ENCODE measurements around the gene DCXR. TPM values are rescaled to one million over a fixed set of nuclear protein-coding genes. Genes with fewer than 3 reads are reported as not detected.

Gene DCXR
- total and polyA plus RNA-seq, 2 of the 13 experiments (the other 11 are each of a cell fraction or from before 2014, with no cell fraction given), result 287 to 311 TPM

DNA sequence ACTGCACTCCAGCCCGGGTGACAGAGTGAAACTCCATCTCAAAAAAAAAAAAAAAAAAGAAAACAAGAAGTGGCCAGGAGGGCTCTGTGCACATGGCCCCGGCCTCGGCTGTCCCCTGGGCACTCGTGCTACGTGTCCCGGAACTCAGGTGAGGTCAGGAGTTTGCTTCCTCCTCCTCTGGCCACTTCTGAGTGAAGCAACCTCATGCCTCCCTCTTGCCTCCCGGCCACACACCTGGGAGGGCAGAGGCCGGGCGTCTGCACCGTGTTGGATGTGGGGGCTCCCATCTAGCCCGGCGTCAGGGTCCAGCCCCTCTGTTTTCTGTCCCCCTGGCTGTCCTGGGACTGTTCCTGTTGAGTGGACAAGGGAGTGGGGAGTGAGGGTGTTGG lies 37.9 kb downstream of the DCXR start (continued):
- TF ChIP-seq U2AF2 (IDR thresholded peaks at IDR 0.05; ENCODE audit: low read depth, low read length) (0 out of 2 replicates have a peak, but pooled peaks have one; percentile 55), ZNF101 (CRISPR knock-in tag; IDR thresholded peaks at IDR 0.05; ENCODE audit: borderline replicate concordance, low read depth) (no peak), SIX1 (CRISPR knock-in tag; IDR thresholded peaks at IDR 0.05; ENCODE audit: borderline replicate concordance) (no peak; the same call in 1 of the 2 replicates), NCOA1 (CRISPR knock-in tag; IDR thresholded peaks at IDR 0.05) (no peak), MTA3 (CRISPR knock-in tag; IDR thresholded peaks at IDR 0.05) (no peak), KDM5A (IDR thresholded peaks at IDR 0.05; ENCODE audit: borderline replicate concordance, low read length) (no peak), SRSF4 (IDR thresholded peaks at IDR 0.05; ENCODE audit: low read depth, low read length, poor library complexity, severe bottlenecking) (no peak), CCDC6 (CRISPR knock-in tag; IDR thresholded peaks at IDR 0.05) (no peak), ZFP37 (CRISPR knock-in tag; IDR thresholded peaks at IDR 0.05; ENCODE audit: borderline replicate concordance) (0 out of 2 replicates have a peak, but pooled peaks have one; percentile 65), ZNF234 (CRISPR knock-in tag; conservative IDR thresholded peaks at IDR 0.05) (no peak), ZNF577 (CRISPR knock-in tag; IDR thresholded peaks at IDR 0.05; ENCODE audit: borderline replicate concordance, low read depth) (no peak), ZC3H4 (CRISPR knock-in tag; IDR thresholded peaks at IDR 0.05; ENCODE audit: borderline replicate concordance) (no peak), ZNF766 (CRISPR knock-in tag; IDR thresholded peaks at IDR 0.05; ENCODE audit: borderline replicate concordance) (no peak), MXI1 (IDR thresholded peaks at IDR 0.05; ENCODE audit: borderline replicate concordance, low read depth, low read length) (peak; percentile 63; the same call in 1 of the 3 replicates), ZSCAN21 (CRISPR knock-in tag; IDR thresholded peaks at IDR 0.05; ENCODE audit: borderline replicate concordance) (no peak), ZNF333 (CRISPR knock-in tag; IDR thresholded peaks at IDR 0.05; ENCODE audit: borderline replicate concordance) (no peak), ZNF292 (CRISPR knock-in tag; IDR thresholded peaks at IDR 0.05; ENCODE audit: borderline replicate concordance, low read depth) (no peak), SNAPC2 (CRISPR knock-in tag; IDR thresholded peaks at IDR 0.05) (no peak; the same call in 1 of the 2 replicates), ZFP90 (CRISPR knock-in tag; IDR thresholded peaks at IDR 0.05; ENCODE audit: borderline replicate concordance) (no peak)
- TF ChIP-seq, protein P1, sequence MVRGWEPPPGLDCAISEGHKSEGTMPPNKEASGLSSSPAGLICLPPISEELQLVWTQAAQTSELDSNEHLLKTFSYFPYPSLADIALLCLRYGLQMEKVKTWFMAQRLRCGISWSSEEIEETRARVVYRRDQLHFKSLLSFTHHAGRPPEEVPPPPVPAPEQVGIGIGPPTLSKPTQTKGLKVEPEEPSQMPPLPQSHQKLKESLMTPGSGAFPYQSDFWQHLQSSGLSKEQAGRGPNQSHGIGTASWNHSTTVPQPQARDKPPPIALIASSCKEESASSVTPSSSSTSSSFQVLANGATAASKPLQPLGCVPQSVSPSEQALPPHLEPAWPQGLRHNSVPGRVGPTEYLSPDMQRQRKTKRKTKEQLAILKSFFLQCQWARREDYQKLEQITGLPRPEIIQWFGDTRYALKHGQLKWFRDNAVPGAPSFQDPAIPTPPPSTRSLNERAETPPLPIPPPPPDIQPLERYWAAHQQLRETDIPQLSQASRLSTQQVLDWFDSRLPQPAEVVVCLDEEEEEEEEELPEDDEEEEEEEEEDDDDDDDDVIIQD (CRISPR knock-in tag; IDR thresholded peaks at IDR 0.05; ENCODE audit: low read depth), result no peak
- TF ChIP-seq, protein P2, sequence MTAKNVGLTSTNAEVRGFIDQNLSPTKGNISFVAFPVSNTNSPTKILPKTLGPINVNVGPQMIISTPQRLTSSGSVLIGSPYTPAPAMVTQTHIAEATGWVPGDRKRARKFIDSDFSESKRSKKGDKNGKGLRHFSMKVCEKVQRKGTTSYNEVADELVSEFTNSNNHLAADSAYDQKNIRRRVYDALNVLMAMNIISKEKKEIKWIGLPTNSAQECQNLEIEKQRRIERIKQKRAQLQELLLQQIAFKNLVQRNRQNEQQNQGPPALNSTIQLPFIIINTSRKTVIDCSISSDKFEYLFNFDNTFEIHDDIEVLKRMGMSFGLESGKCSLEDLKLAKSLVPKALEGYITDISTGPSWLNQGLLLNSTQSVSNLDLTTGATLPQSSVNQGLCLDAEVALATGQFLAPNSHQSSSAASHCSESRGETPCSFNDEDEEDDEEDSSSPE (CRISPR knock-in tag; IDR thresholded peaks at IDR 0.05), result no peak
- TF ChIP-seq, protein P3, sequence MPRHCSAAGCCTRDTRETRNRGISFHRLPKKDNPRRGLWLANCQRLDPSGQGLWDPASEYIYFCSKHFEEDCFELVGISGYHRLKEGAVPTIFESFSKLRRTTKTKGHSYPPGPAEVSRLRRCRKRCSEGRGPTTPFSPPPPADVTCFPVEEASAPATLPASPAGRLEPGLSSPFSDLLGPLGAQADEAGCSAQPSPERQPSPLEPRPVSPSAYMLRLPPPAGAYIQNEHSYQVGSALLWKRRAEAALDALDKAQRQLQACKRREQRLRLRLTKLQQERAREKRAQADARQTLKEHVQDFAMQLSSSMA (CRISPR knock-in tag; IDR thresholded peaks at IDR 0.05), result no peak; the same call in 1 of the 2 replicates
- TF ChIP-seq, protein P4, sequence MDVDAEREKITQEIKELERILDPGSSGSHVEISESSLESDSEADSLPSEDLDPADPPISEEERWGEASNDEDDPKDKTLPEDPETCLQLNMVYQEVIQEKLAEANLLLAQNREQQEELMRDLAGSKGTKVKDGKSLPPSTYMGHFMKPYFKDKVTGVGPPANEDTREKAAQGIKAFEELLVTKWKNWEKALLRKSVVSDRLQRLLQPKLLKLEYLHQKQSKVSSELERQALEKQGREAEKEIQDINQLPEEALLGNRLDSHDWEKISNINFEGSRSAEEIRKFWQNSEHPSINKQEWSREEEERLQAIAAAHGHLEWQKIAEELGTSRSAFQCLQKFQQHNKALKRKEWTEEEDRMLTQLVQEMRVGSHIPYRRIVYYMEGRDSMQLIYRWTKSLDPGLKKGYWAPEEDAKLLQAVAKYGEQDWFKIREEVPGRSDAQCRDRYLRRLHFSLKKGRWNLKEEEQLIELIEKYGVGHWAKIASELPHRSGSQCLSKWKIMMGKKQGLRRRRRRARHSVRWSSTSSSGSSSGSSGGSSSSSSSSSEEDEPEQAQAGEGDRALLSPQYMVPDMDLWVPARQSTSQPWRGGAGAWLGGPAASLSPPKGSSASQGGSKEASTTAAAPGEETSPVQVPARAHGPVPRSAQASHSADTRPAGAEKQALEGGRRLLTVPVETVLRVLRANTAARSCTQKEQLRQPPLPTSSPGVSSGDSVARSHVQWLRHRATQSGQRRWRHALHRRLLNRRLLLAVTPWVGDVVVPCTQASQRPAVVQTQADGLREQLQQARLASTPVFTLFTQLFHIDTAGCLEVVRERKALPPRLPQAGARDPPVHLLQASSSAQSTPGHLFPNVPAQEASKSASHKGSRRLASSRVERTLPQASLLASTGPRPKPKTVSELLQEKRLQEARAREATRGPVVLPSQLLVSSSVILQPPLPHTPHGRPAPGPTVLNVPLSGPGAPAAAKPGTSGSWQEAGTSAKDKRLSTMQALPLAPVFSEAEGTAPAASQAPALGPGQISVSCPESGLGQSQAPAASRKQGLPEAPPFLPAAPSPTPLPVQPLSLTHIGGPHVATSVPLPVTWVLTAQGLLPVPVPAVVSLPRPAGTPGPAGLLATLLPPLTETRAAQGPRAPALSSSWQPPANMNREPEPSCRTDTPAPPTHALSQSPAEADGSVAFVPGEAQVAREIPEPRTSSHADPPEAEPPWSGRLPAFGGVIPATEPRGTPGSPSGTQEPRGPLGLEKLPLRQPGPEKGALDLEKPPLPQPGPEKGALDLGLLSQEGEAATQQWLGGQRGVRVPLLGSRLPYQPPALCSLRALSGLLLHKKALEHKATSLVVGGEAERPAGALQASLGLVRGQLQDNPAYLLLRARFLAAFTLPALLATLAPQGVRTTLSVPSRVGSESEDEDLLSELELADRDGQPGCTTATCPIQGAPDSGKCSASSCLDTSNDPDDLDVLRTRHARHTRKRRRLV (CRISPR knock-in tag; IDR thresholded peaks at IDR 0.05), result no peak
